Chondrocyte (in vitro differentiated cells): Measurements from ENCODE around the gene SERINC5. TPM values are rescaled to one million over a fixed set of nuclear protein-coding genes. Genes with fewer than 3 reads are reported as not detected.

ENCODE experiments used
- DNase-seq: peaks from one replicate; pipeline ENCODE4 v3.0.0; 2021; ENCODE audit warnings: mixed read lengths, low spot score
- H3K27ac Mint-ChIP-seq: one replicate; pipeline ENCODE4 v1.8.0; 2021; ENCODE audit warnings: mild to moderate bottlenecking, moderate library complexity, mixed read lengths; ENCODE audit not compliant: unreplicated experiment
- H3K27me3 Mint-ChIP-seq: 2 replicates; pipeline ENCODE4 v1.8.0; 2021; ENCODE audit warnings: low read depth, mixed read lengths
- H3K36me3 Mint-ChIP-seq: 2 replicates; pipeline ENCODE4 v1.8.0; 2021; ENCODE audit warnings: low read depth, mixed read lengths
- H3K4me1 Mint-ChIP-seq: 2 replicates; pipeline ENCODE4 v1.8.0; 2021; ENCODE audit warnings: low read depth, mild to moderate bottlenecking, mixed read lengths
- H3K4me3 Mint-ChIP-seq: one replicate; pipeline ENCODE4 v1.8.0; 2021; ENCODE audit warnings: mild to moderate bottlenecking, moderate library complexity, mixed read lengths; ENCODE audit not compliant: unreplicated experiment
- H3K9me3 Mint-ChIP-seq: 2 replicates; pipeline ENCODE4 v1.8.0; 2021; ENCODE audit warnings: low read depth, mixed read lengths
- CTCF ChIP-seq: fragments of 200-600 bp; sonication (generic); IDR thresholded peaks from 2 replicates; pipeline ENCODE4 v1.5.0; 2021; ENCODE audit warnings: antibody characterized with exemption, mild to moderate bottlenecking, moderate library complexity
- total RNA-seq: library from RNA; stranded (reverse); gene quantifications from 3 replicates; pipeline ENCODE4 v1.2.1, GENCODE V29; 2021

SERINC5 gene
- total RNA-seq, 1 donor from 2014 or later, result 41.5 TPM

- H3K4me1 Mint-ChIP-seq, result peaks cover 17% of the 10 kb centered on the region
Observed at GRCh38 chr5:80215523-80215922, 40.3 kb downstream of the SERINC5 start.

GRCh38 chr5:80213466-80213865 lies 42.4 kb downstream of the SERINC5 start:
- no peak overlapping the region for H3K27ac Mint-ChIP-seq
- no peak for DNase-seq
- TF ChIP-seq CTCF, result no peak
- no peaks in the 10 kb centered on the region for H3K9me3 Mint-ChIP-seq
- H3K4me1 Mint-ChIP-seq, result peaks cover 9% of the 10 kb centered on the region
- no peaks in the 10 kb centered on the region for H3K36me3 Mint-ChIP-seq
- no peaks in the 10 kb centered on the region for H3K27me3 Mint-ChIP-seq
- H3K4me3 Mint-ChIP-seq, result no peak overlapping the region

More at GRCh38 chr5:80215523-80215922, 40.3 kb downstream of the SERINC5 start:
- Mint-ChIP-seq H3K4me3 (no peak overlapping the region), H3K9me3 (no peaks in the 10 kb centered on the region), H3K36me3 (no peaks in the 10 kb centered on the region), H3K27ac (no peak overlapping the region), H3K27me3 (no peaks in the 10 kb centered on the region)
- no peak for TF ChIP-seq CTCF
- no peak for DNase-seq

- no peaks in the 10 kb centered on the region for H3K9me3 Mint-ChIP-seq
Observed at GRCh38 chr5:80212171-80212667, 43.6 kb downstream of the SERINC5 start.

GRCh38 chr5:80211327-80211726 lies 44.5 kb downstream of the SERINC5 start:
- H3K27me3 Mint-ChIP-seq, result no peaks in the 10 kb centered on the region
- no peak for DNase-seq
- no peak overlapping the region for H3K4me3 Mint-ChIP-seq
- TF ChIP-seq CTCF, result no peak
- H3K27ac Mint-ChIP-seq, result no peak overlapping the region
- H3K36me3 Mint-ChIP-seq, result no peaks in the 10 kb centered on the region
- H3K9me3 Mint-ChIP-seq, result no peaks in the 10 kb centered on the region
- H3K4me1 Mint-ChIP-seq, result peaks cover 11% of the 10 kb centered on the region

More at GRCh38 chr5:80212171-80212667, 43.6 kb downstream of the SERINC5 start:
- Mint-ChIP-seq H3K4me1 (peaks cover 9% of the 10 kb centered on the region), H3K36me3 (no peaks in the 10 kb centered on the region), H3K27ac (no peak overlapping the region), H3K4me3 (no peak overlapping the region), H3K27me3 (no peaks in the 10 kb centered on the region)
- no peak for TF ChIP-seq CTCF
- no peak for DNase-seq

- H3K4me3 Mint-ChIP-seq, result no peak overlapping the region
- no peaks in the 10 kb centered on the region for H3K9me3 Mint-ChIP-seq
- H3K27ac Mint-ChIP-seq, result no peak overlapping the region
- DNase-seq, result no peak
- no peak for TF ChIP-seq CTCF
- H3K4me1 Mint-ChIP-seq, result peaks cover 15% of the 10 kb centered on the region
- no peaks in the 10 kb centered on the region for H3K27me3 Mint-ChIP-seq
- no peaks in the 10 kb centered on the region for H3K36me3 Mint-ChIP-seq
Observed at GRCh38 chr5:80210014-80210413, 45.8 kb downstream of the SERINC5 start.
